Measurements from ENCODE around the gene PCSK6.

Gene PCSK6

GRCh38 chr15:101474983-101475382 lies 14.5 kb downstream of the PCSK6 start:
- TF ChIP-seq CTCF (conservative IDR thresholded peaks at IDR 0.05; ENCODE audit: low read depth, low read length) = no peak
- H3K4me3 ChIP-seq (ENCODE audit: low read depth, low read length) = no peak overlapping the region
- DNase-seq (ENCODE audit: low read depth) = no peak

- DNase-seq (ENCODE audit: low read depth) = no peak
- TF ChIP-seq CTCF (conservative IDR thresholded peaks at IDR 0.05; ENCODE audit: low read depth, low read length) = no peak
- no peak overlapping the region for H3K4me3 ChIP-seq (ENCODE audit: low read depth, low read length)
Measured at GRCh38 chr15:101474233-101474632, 15.3 kb downstream of the PCSK6 start.

- DNase-seq (ENCODE audit: low read depth) = no peak
- TF ChIP-seq CTCF (conservative IDR thresholded peaks at IDR 0.05; ENCODE audit: low read depth, low read length) = no peak
- no peak overlapping the region for H3K4me3 ChIP-seq (ENCODE audit: low read depth, low read length)
Measured at GRCh38 chr15:101472033-101472432, 17.5 kb downstream of the PCSK6 start.

GRCh38 chr15:101470548-101471239 lies 18.8 kb downstream of the PCSK6 start:
- TF ChIP-seq CTCF (conservative IDR thresholded peaks at IDR 0.05; ENCODE audit: low read depth, low read length) = no peak
- H3K4me3 ChIP-seq (ENCODE audit: low read depth, low read length) = no peak overlapping the region

GRCh38 chr15:101469520-101470288 lies 19.8 kb downstream of the PCSK6 start:
- H3K4me3 ChIP-seq (ENCODE audit: low read depth, low read length) = no peak overlapping the region
- TF ChIP-seq CTCF (conservative IDR thresholded peaks at IDR 0.05; ENCODE audit: low read depth, low read length) = no peak
- no peak for DNase-seq (ENCODE audit: low read depth)

More at GRCh38 chr15:101470548-101471239, 18.8 kb downstream of the PCSK6 start:
- DNase-seq (ENCODE audit: low read depth) = no peak

- no peak overlapping the region for H3K4me3 ChIP-seq (ENCODE audit: low read depth, low read length)
- no peak for DNase-seq (ENCODE audit: low read depth)
- no peak for TF ChIP-seq CTCF (conservative IDR thresholded peaks at IDR 0.05; ENCODE audit: low read depth, low read length)
Measured at GRCh38 chr15:101466188-101466587, 23.3 kb downstream of the PCSK6 start.
